ENCODE data around the gene PRRG2. TPM values are rescaled to one million over a fixed set of nuclear protein-coding genes. Genes with fewer than 3 reads are reported as not detected.

Gene PRRG2
- polyA plus RNA-seq, 3 donors = 0.49 TPM; not detected in 2

DNA sequence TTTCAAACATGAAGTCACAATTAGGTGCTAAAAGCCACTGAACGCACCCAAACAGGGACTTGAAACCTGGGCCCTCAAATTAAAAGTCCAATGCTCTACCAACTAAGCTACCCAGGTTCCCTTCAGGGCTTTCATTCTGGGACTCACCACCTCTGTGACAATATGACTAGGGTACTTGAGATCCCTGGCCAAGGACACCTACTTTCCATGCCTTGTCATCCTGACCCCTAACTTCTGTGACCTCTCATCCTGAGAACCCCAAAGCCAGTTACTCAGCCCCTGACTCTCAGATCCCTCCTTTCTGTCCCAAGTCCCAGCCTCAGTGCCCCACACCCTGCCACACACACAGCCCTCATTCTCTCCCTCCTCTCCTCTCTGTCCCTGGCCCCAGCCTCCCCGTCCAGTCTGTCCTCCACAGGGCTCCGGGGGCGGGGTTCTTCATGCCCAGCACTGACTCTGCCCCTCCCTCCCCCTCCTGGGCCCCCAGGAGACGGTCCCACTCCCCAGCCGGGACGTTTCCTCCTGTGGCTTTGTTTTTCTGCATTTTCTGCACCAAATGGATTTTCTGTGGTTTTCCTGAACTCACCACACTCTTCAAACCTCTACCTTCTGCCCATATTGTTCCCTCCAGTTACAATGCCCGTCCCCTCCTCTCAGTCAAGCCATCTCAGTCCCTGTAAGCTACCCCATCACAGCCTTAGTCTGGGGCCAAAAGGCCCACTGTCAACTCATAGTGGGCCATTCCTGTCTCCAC is 46.3 kb upstream of the PRRG2 start:
- Histone ChIP-seq H3K79me2 (ENCODE audit: insufficient read depth, low read length) (no peaks in the 10 kb centered on the region), H3K4me2 (replicated peaks; ENCODE audit: extremely low read depth, low read length, poor library complexity, severe bottlenecking) (peak overlapping the region; percentile 94), H3K9me3 (replicated peaks in 1 of 2; ENCODE audit: control insufficient read depth in 1 of 2, insufficient read depth in 1 of 2, low read length in 2 of 2) (no peaks in the 10 kb centered on the region), H3K4me3 (replicated peaks in 1 of 3; ENCODE audit: low read depth in 2 of 3, low read length in 3 of 3) (peak overlapping the region in 1 of 3 experiments; percentile 79), H2AFZ (ENCODE audit: insufficient read depth, low read depth, low read length, poor library complexity, severe bottlenecking) (no peak overlapping the region), H3K27me3 (ENCODE audit: control insufficient read depth in 2 of 2, insufficient read depth in 2 of 2, low read length in 2 of 2) (no peaks in the 10 kb centered on the region), H3K4me1 (ENCODE audit: control insufficient read depth in 1 of 2, insufficient read depth in 2 of 2, low read length in 2 of 2) (peaks cover 35 to 44% of the 10 kb centered on the region in 2 donors), H3K9ac (ENCODE audit: insufficient read depth, low read length, poor library complexity, severe bottlenecking) (no peak overlapping the region), H4K20me1 (ENCODE audit: insufficient read depth, low read length) (peaks cover 35% of the 10 kb centered on the region), H3K36me3 (replicated peaks in 1 of 2; ENCODE audit: control insufficient read depth in 1 of 2, insufficient read depth in 2 of 2, low read length in 2 of 2) (peaks cover 41 to 64% of the 10 kb centered on the region in 2 donors), H3K27ac (ENCODE audit: low read depth in 1 of 2, low read length in 2 of 2) (no peak overlapping the region)
- Mint-ChIP-seq H3K9me3 (peaks cover 0 to 2% (median 0%) of the 10 kb centered on the region in 7 donors), H3K27me3 (ENCODE audit: low read depth in 3 of 3) (peaks cover 8 to 33% (median 17%) of the 10 kb centered on the region in 3 donors), H3K4me1 (peaks cover 31% of the 10 kb centered on the region), H3K4me3 (peak overlapping the region; percentile 80 to 89), H3K36me3 (peaks cover 55 to 82% of the 10 kb centered on the region in 2 donors), H3K27ac (peak overlapping the region in 3 of 7 donors; percentile 9 to 74 (median 30))
- intact Hi-C loops (cut with micrococcal nuclease) = no loop called here
- 0% methylated on average over 7 of the region's 8 CpGs for WGBS (ENCODE audit: insufficient coverage)
- DNase-seq = no peak
- TF ChIP-seq, protein P1, sequence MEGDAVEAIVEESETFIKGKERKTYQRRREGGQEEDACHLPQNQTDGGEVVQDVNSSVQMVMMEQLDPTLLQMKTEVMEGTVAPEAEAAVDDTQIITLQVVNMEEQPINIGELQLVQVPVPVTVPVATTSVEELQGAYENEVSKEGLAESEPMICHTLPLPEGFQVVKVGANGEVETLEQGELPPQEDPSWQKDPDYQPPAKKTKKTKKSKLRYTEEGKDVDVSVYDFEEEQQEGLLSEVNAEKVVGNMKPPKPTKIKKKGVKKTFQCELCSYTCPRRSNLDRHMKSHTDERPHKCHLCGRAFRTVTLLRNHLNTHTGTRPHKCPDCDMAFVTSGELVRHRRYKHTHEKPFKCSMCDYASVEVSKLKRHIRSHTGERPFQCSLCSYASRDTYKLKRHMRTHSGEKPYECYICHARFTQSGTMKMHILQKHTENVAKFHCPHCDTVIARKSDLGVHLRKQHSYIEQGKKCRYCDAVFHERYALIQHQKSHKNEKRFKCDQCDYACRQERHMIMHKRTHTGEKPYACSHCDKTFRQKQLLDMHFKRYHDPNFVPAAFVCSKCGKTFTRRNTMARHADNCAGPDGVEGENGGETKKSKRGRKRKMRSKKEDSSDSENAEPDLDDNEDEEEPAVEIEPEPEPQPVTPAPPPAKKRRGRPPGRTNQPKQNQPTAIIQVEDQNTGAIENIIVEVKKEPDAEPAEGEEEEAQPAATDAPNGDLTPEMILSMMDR (IDR thresholded peaks at IDR 0.05) = no peak

DNA sequence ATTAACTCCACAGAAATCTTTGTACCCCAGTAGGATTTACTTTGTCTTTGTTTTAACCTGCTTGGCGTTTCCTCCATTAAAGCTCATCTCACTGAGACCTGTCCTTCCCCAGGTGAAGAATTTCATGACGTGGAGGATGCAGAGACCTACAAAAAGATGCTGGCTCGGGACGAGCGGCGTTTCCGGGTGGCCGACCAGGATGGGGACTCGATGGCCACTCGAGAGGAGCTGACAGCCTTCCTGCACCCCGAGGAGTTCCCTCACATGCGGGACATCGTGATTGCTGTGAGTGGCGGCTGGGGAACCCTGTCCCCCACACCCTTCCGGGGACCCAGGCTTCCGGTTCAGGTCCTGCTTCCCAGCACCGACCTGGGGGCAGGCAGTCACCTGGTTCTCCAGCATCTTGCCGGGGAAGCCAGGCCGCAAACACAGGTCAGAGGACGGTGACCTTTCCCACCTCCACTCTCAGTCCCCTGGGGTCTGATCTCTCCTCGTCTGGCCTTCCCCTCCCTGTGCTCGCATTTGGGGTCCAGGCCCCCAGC is 44.1 kb upstream of the PRRG2 start:
- Histone ChIP-seq H3K9ac (ENCODE audit: insufficient read depth, low read length, poor library complexity, severe bottlenecking) (no peak overlapping the region), H3K4me3 (replicated peaks in 1 of 3; ENCODE audit: low read depth in 2 of 3, low read length in 3 of 3) (no peak overlapping the region), H3K27ac (ENCODE audit: low read depth in 1 of 2, low read length in 2 of 2) (no peak overlapping the region), H3K9me3 (replicated peaks in 1 of 2; ENCODE audit: control insufficient read depth in 1 of 2, insufficient read depth in 1 of 2, low read length in 2 of 2) (no peaks in the 10 kb centered on the region), H2AFZ (ENCODE audit: insufficient read depth, low read depth, low read length, poor library complexity, severe bottlenecking) (no peak overlapping the region), H3K27me3 (ENCODE audit: control insufficient read depth in 2 of 2, insufficient read depth in 2 of 2, low read length in 2 of 2) (no peaks in the 10 kb centered on the region), H3K4me1 (ENCODE audit: control insufficient read depth in 1 of 2, insufficient read depth in 2 of 2, low read length in 2 of 2) (peaks cover 35 to 44% of the 10 kb centered on the region in 2 donors), H4K20me1 (ENCODE audit: insufficient read depth, low read length) (peaks cover 25% of the 10 kb centered on the region), H3K36me3 (replicated peaks in 1 of 2; ENCODE audit: control insufficient read depth in 1 of 2, insufficient read depth in 2 of 2, low read length in 2 of 2) (peaks cover 37 to 71% of the 10 kb centered on the region in 2 donors), H3K79me2 (ENCODE audit: insufficient read depth, low read length) (no peaks in the 10 kb centered on the region), H3K4me2 (replicated peaks; ENCODE audit: extremely low read depth, low read length, poor library complexity, severe bottlenecking) (no peak overlapping the region)
- TF ChIP-seq, protein P1 (IDR thresholded peaks at IDR 0.05) = no peak
- intact Hi-C loops (cut with micrococcal nuclease) = no loop called here
- no peak for DNase-seq
- Mint-ChIP-seq H3K27ac (peak overlapping the region in 1 of 7 donors; percentile 54), H3K27me3 (ENCODE audit: low read depth in 3 of 3) (peaks cover 9 to 30% (median 17%) of the 10 kb centered on the region in 3 donors), H3K4me1 (peaks cover 31% of the 10 kb centered on the region), H3K36me3 (peaks cover 50 to 80% of the 10 kb centered on the region in 2 donors), H3K9me3 (peaks cover 0 to 2% (median 0%) of the 10 kb centered on the region in 7 donors), H3K4me3 (no peak overlapping the region)
- WGBS (ENCODE audit: insufficient coverage) = 93% methylated on average over 19 of the region's 22 CpGs
